HK-2 (cell line): Measurements from ENCODE around the gene PGBD4.

Source experiments
- DNase-seq: peaks from one replicate; pipeline ENCODE4 v3.0.0-alpha.2; 2018; ENCODE audit not compliant: unreplicated experiment

PGBD4 gene

GRCh38 chr15:34101366-34102174 is at the start of gene PGBD4, which contains the start of gene EMC7:
TSS of gene PGBD4 (plus strand) at chr15:34102083. CDS start at chr15:34102532, 449 bp downstream.
TSS of gene EMC7 (minus strand) at chr15:34101862. CDS start at chr15:34101839, 23 bp downstream.
- peak; percentile 94 for DNase-seq

DNA sequence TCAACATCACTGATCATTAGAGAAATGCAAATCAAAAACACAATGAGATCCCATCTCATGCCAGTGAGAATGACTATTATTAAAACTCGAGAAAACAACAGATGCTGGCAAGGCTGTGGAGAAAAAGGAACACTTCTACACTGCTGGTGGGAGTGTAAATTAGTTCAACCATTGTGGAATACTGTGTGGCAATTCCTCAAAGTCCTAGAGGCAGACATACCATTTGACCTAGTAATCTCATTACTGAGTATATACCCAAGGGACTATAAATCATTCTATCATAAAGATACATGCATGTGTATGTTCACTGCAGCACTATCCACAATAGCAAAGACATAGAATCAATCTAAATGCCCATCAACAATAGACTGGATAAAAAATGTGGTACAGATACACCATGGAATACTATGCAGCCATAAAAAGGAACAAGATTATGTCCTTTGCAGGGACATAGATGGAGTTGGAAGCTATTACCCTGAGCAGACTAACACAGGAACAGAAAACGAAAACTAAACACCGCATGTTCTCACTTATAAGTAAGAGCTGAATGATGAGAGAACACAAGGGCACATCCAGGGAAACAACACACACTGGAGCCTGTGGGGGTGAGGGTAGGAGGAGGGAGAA is 47.7 kb upstream of the PGBD4 start:
- no peak for DNase-seq

DNA sequence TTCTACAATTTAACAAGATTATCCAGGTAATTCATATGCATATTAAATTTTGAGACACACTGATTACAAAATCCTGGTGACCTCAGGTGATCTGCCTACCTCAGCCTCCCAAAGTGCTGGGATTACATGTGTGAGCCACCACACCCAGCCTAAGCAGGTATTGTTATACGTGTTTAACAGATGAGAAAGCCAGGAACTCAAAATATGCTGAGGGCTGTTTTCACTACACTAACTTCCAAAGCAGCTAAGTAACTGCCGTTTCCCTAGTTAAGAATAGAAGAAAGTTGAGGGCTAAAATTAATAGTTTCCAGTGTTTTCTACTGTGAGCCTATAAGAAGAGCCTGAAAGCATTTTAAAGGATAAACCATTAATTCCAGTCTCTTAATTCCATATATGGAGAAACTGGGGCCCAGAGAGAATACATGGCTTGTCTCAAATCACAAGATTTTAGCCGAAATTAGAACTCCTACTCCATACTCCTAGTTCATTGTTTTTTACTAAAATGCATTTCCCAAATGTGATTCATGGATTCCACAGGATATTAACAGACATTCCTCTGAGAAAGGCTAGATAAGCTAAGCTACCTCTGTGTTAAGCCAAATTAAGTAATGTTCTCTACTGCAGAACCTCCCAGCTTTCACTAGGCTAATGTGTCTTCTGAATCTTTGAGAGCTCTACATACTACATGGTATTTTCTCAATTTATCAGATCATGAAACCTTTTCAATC is 45.9 kb upstream of the PGBD4 start:
- DNase-seq: no peak

DNA sequence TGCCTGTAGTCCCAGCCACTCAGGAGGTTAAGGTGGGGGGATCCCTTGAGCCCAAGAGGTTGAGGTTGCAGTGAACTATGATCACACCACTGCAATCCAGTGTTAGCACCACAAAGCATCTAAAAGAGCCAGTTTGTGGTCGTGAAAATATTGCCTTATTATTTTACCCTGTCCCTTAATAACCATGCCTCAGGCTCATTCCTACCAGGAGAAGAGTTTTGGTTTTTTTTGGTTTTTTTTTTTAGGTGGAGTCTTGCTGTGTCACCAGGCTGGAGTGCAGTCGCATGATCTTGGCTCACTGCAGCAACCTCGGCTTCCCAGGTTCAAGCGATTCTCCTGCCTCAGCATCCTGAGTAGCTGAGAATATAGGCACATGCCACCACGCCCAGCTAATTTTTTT is 45.0 kb upstream of the PGBD4 start:
- no peak for DNase-seq

GRCh38 chr15:34059476-34059875 is 42.4 kb upstream of the PGBD4 start:
- DNase-seq: no peak

DNA sequence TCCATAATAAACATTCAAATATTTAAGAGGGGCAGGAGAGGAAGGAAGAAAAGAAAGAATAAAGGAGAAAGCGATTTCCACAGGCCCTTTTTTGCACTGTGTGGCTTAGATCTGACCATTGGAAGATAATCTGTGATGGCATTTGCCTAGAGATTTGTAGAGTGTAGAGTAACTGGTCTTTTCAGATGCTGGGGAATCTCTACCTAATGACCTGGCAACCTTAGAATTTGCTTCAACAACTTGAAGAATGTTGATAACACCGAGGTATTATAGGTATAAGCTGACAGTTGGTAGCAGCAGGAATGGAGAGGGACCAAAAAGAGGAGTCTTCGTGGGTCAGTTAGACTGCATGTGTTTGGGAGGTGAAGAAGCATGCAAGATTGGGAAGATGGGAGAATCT is 41.9 kb upstream of the PGBD4 start:
- no peak for DNase-seq

DNA sequence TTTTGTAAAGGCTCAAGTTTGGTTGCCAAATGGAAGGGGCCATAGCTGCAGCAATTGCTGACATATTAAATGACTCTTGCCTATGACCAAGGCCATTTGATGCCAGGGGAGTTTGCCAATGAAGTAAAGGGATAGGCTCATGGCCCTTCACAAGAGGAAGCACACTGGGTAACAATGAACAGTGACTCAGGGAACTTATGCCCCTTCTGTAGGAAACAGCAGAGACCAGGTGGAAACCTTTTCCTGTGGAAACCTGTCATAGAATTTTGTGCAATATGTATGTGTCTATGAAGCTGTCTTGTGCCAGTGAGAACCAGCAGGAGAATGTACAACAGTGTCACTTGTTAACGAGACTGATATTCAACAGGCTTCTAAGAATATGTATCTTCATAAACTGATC is 37.4 kb upstream of the PGBD4 start:
- no peak for DNase-seq

DNA sequence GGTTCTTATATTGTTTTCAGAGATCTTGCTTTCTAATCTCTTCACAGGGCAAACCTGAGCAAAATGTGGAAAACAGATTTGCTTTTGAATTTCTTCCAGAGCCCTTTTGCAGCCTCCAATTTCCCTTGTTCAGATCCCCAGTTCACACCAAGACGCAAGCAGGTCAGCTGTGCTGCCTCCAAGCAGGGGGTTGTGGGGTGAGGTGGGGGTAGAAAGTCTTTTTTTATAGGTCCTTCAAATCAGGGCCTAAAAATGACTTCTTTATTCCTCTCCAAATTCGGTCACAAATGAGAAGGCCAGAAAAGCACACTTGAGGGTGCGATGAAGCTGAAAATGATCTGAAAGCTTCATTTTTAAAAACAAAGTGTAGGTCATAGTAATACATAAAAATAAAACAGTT is 36.6 kb upstream of the PGBD4 start:
- DNase-seq: no peak

DNA sequence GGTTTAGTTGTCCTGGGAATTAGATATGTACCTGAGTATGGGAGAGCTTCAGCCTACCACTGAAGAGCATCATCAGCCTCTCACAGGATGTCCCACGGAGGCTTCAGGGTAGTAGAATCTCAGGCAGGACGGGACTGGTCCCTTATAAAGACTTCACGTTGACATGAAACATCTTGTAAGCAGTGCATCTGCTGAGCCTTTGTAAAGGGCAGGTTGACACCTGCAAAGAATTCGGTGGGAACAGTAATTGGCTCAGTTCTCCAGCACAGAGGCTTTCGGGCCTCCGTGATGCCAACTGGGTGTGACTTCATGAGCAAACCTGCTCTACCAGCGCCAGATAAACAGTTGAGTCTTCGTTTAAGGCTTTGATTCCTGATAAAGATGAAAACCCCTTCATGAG is 35.9 kb upstream of the PGBD4 start:
- DNase-seq: no peak

DNA sequence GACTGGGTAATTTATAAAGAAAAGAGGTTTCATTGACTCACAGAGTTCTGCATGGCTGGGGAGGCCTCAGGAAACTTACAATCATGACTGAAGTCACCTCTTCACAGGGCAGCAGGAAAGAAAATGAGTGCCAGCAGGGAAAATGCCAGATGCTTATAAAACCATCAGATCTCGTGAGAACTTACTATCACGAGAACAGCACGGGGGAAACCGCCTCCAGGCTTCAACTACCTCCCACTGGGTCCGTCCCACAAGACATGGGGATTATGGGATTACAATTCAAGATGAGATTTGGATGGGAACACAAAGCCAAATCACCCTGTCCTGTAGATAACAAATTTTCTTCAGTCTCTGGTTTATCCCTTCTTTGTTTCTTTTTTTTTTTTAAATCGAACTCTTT is 31.9 kb upstream of the PGBD4 start:
- DNase-seq: no peak

GRCh38 chr15:34076785-34077184 is 25.1 kb upstream of the PGBD4 start:
- DNase-seq: no peak

DNA sequence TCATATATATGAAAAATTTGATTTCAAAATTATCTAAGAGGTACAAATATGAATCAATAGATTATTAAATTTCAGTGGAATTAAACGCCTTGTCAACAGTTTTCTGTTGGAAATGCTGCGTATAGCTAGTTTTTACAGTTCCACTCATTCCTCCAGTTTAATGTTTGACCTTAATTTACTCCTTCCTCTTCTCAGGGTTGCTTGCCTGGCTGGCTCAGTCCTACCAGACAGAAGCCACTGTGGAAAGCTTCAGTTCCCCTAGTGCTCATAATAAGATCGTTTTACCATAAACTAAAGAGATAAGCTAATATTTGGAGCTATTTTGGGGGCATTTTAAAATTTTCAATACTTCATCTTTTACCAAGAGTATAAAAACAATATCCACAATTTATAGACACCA is 23.0 kb upstream of the PGBD4 start:
- DNase-seq: no peak

DNA sequence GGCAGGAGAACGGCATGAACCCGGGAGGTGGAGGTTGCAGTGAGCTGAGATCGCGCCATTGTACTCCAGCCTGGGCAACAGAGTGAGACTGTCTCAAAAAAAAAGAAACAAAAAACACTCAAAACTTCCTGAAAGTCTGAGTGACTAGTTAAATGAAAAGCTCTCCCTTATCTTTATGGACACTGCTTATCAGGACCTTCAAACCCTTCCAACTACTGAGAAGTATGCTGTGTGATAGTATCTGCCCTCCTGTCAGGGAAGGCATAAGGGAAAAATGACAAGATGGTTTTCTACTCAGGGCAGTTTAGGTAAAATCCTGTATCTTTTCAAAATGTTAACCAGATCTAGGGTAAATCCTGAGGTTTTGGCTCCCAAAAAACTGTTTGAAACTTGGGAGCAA is 22.0 kb upstream of the PGBD4 start:
- DNase-seq: no peak

- no peak for DNase-seq
These were observed 17.8 kb upstream of the PGBD4 start for GRCh38 chr15:34084086-34084485.

- no peak for DNase-seq
These were observed 16.1 kb upstream of the PGBD4 start for GRCh38 chr15:34085746-34086145.

DNA sequence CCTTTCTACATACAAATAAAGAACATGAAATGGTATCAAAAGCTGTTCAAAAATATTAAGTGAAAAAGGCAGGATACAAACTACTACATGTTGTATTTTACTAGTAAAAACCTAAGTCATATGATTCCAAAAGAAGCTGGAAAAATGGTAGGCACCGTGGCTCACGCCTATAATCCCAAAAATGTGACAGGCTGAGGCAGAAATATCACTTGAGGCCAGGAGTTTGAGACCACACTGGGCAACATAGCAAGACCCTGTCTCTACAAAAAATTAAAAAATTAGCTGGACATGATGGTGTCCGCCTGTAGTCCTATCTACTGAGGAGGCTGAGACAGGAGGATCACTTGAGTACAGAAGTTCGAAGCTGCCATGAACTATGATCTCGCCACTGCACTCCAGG is 2.0 kb upstream of the PGBD4 start:
- DNase-seq: no peak

DNA sequence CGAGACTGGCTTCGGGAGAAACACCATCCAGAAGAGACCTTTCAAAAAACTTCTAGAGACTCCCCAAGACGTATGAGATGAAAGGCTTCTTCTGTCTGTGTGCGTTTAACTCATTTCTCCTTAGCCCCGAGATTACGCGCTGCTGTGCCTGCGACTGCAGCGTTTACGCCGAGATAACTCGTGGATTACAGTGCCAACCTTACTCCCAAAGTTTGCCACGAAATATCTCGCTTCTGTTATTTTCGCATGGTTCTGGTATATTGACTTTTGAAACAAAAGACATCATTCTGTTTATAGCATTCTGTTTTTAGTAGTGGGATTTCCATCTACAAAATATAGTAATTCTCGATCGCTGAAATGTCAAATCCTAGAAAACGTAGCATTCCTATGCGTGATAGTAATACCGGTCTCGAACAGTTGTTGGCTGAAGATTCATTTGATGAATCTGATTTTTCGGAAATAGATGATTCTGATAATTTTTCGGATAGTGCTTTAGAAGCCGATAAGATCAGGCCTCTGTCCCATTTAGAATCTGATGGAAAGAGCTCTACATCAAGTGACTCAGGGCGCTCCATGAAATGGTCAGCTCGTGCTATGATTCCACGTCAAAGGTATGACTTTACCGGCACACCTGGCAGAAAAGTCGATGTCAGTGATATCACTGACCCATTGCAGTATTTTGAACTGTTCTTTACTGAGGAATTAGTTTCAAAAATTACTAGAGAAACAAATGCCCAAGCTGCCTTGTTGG is 467 bp downstream of the PGBD4 start:
- DNase-seq: no peak

- no peak for DNase-seq
These were observed 4.5 kb downstream of the PGBD4 start for GRCh38 chr15:34106423-34106822.

GRCh38 chr15:34107315-34107714 is 5.4 kb downstream of the PGBD4 start:
- DNase-seq: no peak

DNA sequence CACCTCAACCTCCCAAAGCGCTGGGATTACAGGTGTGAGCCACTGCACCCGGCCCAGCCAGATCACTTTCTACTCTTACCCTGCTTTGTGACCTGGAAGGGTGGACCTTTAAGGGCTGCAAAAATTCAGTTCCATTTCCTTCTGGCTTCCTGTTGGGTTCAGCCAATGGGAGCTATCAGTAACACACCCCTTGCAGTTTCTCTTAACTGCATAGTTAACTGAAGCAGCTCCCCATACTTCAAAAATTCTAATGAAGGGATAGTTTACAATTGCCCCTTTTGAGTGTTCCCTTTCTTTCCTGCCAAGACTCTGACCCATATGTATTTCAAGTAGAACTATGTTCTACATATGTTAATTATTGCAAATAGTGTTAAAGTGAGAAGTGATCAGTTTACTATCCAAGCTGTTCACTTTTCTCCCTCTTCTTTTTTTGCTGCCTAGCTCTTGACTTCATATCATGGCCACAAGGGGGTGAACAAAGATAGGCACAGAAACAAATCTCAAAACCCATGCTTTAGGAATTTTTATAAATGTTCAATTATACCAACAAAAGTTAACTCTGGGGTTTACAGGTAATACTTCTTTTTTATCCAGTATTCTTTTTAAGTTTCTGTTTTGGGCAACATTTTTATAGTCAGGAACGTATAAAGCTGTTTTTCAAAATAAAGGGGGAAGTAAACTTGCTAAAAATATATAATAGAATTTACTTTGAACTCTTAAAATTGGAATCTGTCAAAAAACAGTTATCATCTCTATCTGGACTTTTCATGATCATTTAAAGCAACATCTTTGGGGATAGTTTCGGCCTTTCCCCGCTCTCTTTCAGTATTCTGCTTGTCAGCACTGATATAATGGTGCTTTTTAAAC is 8.1 kb downstream of the PGBD4 start:
- no peak for DNase-seq

DNA sequence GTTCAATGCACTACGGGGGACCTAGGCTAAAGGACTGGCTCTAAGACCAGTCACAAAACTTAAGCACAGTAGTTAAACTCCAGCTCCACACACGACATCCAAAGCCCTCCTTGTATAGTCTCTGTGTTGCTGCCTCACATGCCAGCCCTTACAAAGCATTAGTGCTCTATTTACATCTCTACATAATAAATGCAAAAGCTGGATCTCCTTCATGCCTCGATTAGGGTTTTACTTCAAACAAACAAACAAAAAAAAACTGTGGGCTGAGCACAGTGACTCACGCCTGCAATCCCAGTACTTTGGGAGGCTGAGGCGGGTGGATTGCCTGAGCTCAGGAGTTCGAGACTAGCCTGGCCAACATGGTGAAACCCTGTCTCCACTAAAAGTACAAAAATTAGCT is 9.6 kb downstream of the PGBD4 start:
- no peak for DNase-seq
